ENCODE measurements around the gene EIF2B4. TPM values are rescaled to one million over a fixed set of nuclear protein-coding genes. Genes with fewer than 3 reads are reported as not detected.

The EIF2B4 gene
- total and polyA plus RNA-seq, 2 of the 13 experiments (the other 11 are each of a cell fraction or from before 2014, with no cell fraction given): 91.5 to 96.4 TPM

DNA sequence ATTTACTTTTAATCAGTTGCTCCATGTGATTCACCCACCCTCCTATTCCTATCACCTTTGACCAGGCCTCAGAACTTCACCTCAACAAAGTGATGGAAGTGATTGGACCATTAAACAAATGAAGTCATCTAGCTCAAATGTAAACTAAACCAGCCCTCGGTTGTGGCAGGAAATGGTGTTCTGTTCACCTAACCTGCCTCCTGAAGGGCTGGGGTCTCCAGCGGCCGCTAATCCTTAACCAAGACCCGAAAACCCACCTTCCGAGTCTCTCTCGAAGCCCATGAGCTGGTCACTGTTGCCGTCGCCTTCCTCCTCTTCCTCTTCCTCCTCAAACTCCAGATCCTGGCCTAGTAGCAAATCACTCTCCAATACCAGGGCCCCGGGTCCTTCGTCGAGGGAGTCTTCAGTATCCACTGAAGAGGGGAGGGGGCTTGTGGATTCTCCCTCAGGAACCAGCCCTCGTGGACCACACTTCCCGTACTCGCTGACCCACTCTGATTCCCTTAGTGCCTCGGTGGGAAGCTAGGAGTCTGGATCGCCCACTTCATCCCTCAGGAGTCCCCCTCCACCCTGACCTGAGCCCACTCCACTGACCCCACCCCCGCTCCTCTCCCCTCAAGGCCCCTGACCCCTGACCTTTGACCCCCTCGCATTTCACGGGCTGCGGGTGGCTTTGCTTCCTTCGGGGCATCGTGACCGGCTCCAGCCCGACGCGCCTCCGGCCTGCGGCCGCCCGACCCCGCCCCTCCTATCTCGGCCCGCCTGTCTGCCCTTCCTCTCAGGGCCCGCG is 9.9 kb upstream of the EIF2B4 start (continued):
- peak; percentile 62; the same call in 1 of the 2 replicates for TF ChIP-seq ZNF605 (CRISPR knock-in tag; IDR thresholded peaks at IDR 0.05)
- no peak for TF ChIP-seq SP5 (CRISPR knock-in tag; IDR thresholded peaks at IDR 0.05; ENCODE audit: borderline replicate concordance, low read depth)
- TF ChIP-seq HOXA7 (CRISPR knock-in tag; IDR thresholded peaks at IDR 0.05): no peak
- TF ChIP-seq ZNF34 (CRISPR knock-in tag; IDR thresholded peaks at IDR 0.05; ENCODE audit: borderline replicate concordance): 0 out of 2 replicates have a peak, but pooled peaks have one; percentile 5
- TF ChIP-seq, protein P1, sequence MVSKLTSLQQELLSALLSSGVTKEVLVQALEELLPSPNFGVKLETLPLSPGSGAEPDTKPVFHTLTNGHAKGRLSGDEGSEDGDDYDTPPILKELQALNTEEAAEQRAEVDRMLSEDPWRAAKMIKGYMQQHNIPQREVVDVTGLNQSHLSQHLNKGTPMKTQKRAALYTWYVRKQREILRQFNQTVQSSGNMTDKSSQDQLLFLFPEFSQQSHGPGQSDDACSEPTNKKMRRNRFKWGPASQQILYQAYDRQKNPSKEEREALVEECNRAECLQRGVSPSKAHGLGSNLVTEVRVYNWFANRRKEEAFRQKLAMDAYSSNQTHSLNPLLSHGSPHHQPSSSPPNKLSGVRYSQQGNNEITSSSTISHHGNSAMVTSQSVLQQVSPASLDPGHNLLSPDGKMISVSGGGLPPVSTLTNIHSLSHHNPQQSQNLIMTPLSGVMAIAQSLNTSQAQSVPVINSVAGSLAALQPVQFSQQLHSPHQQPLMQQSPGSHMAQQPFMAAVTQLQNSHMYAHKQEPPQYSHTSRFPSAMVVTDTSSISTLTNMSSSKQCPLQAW (CRISPR knock-in tag; IDR thresholded peaks at IDR 0.05): peak; percentile 42; the same call in 1 of the 2 replicates
- 0 out of 2 replicates have a peak, but pooled peaks have one; percentile 3 for TF ChIP-seq ESRRA (CRISPR knock-in tag; IDR thresholded peaks at IDR 0.05; ENCODE audit: low read depth)
- peak; percentile 31; the same call in 1 of the 2 replicates for TF ChIP-seq SIN3A (IDR thresholded peaks at IDR 0.05; ENCODE audit: borderline replicate concordance, low read depth, low read length)
- TF ChIP-seq THAP11 (CRISPR knock-in tag; IDR thresholded peaks at IDR 0.05): peak; percentile 37; the same call in 1 of the 2 replicates
- TF ChIP-seq ZNF572 (CRISPR knock-in tag; IDR thresholded peaks at IDR 0.05): peak; percentile 69; the same call in 1 of the 2 replicates
- 0 out of 2 replicates have a peak, but pooled peaks have one; percentile 16 for TF ChIP-seq MTA1 (CRISPR knock-in tag; IDR thresholded peaks at IDR 0.05; ENCODE audit: borderline replicate concordance)
- TF ChIP-seq TBX3 (IDR thresholded peaks at IDR 0.05; ENCODE audit: borderline replicate concordance): peak; percentile 53; the same call in 1 of the 2 replicates
- no peak for TF ChIP-seq ZNF562 (CRISPR knock-in tag; IDR thresholded peaks at IDR 0.05; ENCODE audit: borderline replicate concordance)
- TF ChIP-seq, protein P2, sequence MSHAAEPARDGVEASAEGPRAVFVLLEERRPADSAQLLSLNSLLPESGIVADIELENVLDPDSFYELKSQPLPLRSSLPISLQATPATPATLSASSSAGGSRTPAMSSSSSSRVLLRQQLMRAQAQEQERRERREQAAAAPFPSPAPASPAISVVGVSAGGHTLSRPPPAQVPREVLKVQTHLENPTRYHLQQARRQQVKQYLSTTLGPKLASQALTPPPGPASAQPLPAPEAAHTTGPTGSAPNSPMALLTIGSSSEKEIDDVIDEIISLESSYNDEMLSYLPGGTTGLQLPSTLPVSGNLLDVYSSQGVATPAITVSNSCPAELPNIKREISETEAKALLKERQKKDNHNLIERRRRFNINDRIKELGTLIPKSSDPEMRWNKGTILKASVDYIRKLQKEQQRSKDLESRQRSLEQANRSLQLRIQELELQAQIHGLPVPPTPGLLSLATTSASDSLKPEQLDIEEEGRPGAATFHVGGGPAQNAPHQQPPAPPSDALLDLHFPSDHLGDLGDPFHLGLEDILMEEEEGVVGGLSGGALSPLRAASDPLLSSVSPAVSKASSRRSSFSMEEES (CRISPR knock-in tag; IDR thresholded peaks at IDR 0.05): peak; percentile 16; the same call in 1 of the 2 replicates
- 0 out of 2 replicates have a peak, but pooled peaks have one; percentile 33 for TF ChIP-seq MIXL1 (CRISPR knock-in tag; IDR thresholded peaks at IDR 0.05)
- 0 out of 2 replicates have a peak, but pooled peaks have one; percentile 23 for TF ChIP-seq NAIF1 (CRISPR knock-in tag; IDR thresholded peaks at IDR 0.05; ENCODE audit: borderline replicate concordance)
- TF ChIP-seq PAF1 (CRISPR knock-in tag; IDR thresholded peaks at IDR 0.05): 0 out of 2 replicates have a peak, but pooled peaks have one; percentile 40
- TF ChIP-seq POLR2G (IDR thresholded peaks at IDR 0.05; ENCODE audit: low read depth, low read length): peak; percentile 47; the same call in 1 of the 2 replicates
- no peak for TF ChIP-seq ZNF101 (CRISPR knock-in tag; IDR thresholded peaks at IDR 0.05; ENCODE audit: borderline replicate concordance, low read depth)
- TF ChIP-seq ZNF749 (CRISPR knock-in tag; IDR thresholded peaks at IDR 0.05; ENCODE audit: borderline replicate concordance): 0 out of 2 replicates have a peak, but pooled peaks have one; percentile 51
- peak; percentile 35; the same call in 1 of the 2 replicates for TF ChIP-seq KLF6 (CRISPR knock-in tag; IDR thresholded peaks at IDR 0.05)
- peak in 1 of 2 experiments; percentile 16; a peak in 1 of 4 replicates for TF ChIP-seq KLF16 (CRISPR knock-in tag; IDR thresholded peaks at IDR 0.05)
- TF ChIP-seq ZNF296 (CRISPR knock-in tag; conservative IDR thresholded peaks at IDR 0.05): 0 out of 2 replicates have a peak, but pooled peaks have one; percentile 25
- no peak for TF ChIP-seq ZNF550 (CRISPR knock-in tag; IDR thresholded peaks at IDR 0.05; ENCODE audit: borderline replicate concordance)
- peak; percentile 68; the same call in 1 of the 2 replicates for TF ChIP-seq KDM2A (CRISPR knock-in tag; IDR thresholded peaks at IDR 0.05; ENCODE audit: borderline replicate concordance, low read depth)
- no peak for TF ChIP-seq ZNF10 (CRISPR knock-in tag; IDR thresholded peaks at IDR 0.05; ENCODE audit: borderline replicate concordance, low read depth)
- no peak; the same call in 1 of the 2 replicates for TF ChIP-seq RBFOX2 (IDR thresholded peaks at IDR 0.05; ENCODE audit: low read depth, low read length)
- TF ChIP-seq TBX2 (CRISPR knock-in tag; IDR thresholded peaks at IDR 0.05; ENCODE audit: borderline replicate concordance): peak; percentile 55; the same call in 1 of the 2 replicates
